IMR-90 (cell line): Measurements from ENCODE around the gene RBMS3. TPM values are rescaled to one million over a fixed set of nuclear protein-coding genes. Genes with fewer than 3 reads are reported as not detected.

Experiments
- ATAC-seq: fragments of 200-7000 bp; cut with Tn5 transposase; 2 replicates; pipeline ENCODE4 v1.9.1; 2020; ENCODE audit warnings: low read depth, mild to moderate bottlenecking, moderate library complexity
- BruUV-seq: library from RNA; stranded (reverse); fragments of 400-500 nt; replicated peaks from 2 replicates; lab custom pipeline; 2021; lab: Mats Ljungman, UMichigan
- CTCF ChIA-PET: fragments of 300-600 bp; formaldehyde crosslinking; extraction: SDS; loops from one replicate; lab custom pipeline; 2021; ENCODE audit warnings: antibody characterized with exemption; lab: Yijun Ruan, JAX
- POLR2A ChIA-PET: fragments of 300-600 bp; sonication (Branson Sonifier 250); formaldehyde crosslinking; loops from one replicate; lab custom pipeline; 2022; ENCODE audit warnings: antibody characterized with exemption; ENCODE audit not compliant: unreplicated experiment; lab: Charles Lee
- DNase-seq: peaks from one replicate; pipeline ENCODE4 v3.0.0; 2013
- H2AFZ ChIP-seq: replicated peaks from 2 replicates; pipeline ENCODE3; 2013; ENCODE audit warnings: low read length, mild to moderate bottlenecking; ENCODE audit not compliant: poor library complexity
- H2AK5ac ChIP-seq: 2 replicates; pipeline ENCODE4 v1.6.1; 2013; ENCODE audit warnings: low read depth, low read length, inconsistent platforms
- H2AK9ac ChIP-seq: replicated peaks from 2 replicates; pipeline ENCODE3; 2013; ENCODE audit warnings: mild to moderate bottlenecking, low read depth, low read length, moderate library complexity; ENCODE audit not compliant: poor library complexity
- H2BK120ac ChIP-seq: 2 replicates; pipeline ENCODE4 v1.6.1; 2013; ENCODE audit warnings: low read depth, low read length, inconsistent platforms
- H2BK15ac ChIP-seq: 3 replicates; pipeline ENCODE4 v1.6.1; 2013; ENCODE audit warnings: low read depth, low read length, inconsistent platforms
- H2BK20ac ChIP-seq: 2 replicates; pipeline ENCODE4 v1.6.1; 2013; ENCODE audit warnings: low read depth, mild to moderate bottlenecking, inconsistent platforms, low read length, moderate library complexity
- H2BK5ac ChIP-seq: 2 replicates; pipeline ENCODE4 v1.6.1; 2013; ENCODE audit warnings: mild to moderate bottlenecking, low read depth, low read length, inconsistent platforms; ENCODE audit not compliant: poor library complexity, severe bottlenecking
- H3K14ac ChIP-seq: replicated peaks from 2 replicates; pipeline ENCODE4 v1.6.1; 2013; ENCODE audit warnings: low read depth, low read length, inconsistent platforms
- H3K18ac ChIP-seq: 2 replicates; pipeline ENCODE4 v1.6.1; 2013; ENCODE audit warnings: low read depth, low read length, control low read depth
- H3K23ac ChIP-seq: 2 replicates; pipeline ENCODE4 v1.6.1; 2013; ENCODE audit warnings: low read depth, low read length, inconsistent platforms
- H3K27ac ChIP-seq: 2 replicates; pipeline ENCODE4 v1.5.1; 2013; ENCODE audit warnings: mild to moderate bottlenecking, control low read depth, low read length; ENCODE audit not compliant: insufficient read depth
- H3K27me3 ChIP-seq: 2 replicates; pipeline ENCODE4 v1.6.1; 2013; ENCODE audit warnings: low read length; ENCODE audit not compliant: control insufficient read depth, insufficient read depth
- H3K36me3 ChIP-seq: 2 replicates; pipeline ENCODE4 v1.6.1; 2013; ENCODE audit warnings: low read length, mixed read lengths; ENCODE audit not compliant: control insufficient read depth, insufficient read depth
- H3K4ac ChIP-seq: 2 replicates; pipeline ENCODE4 v1.6.1; 2013; ENCODE audit warnings: low read depth, low read length, inconsistent platforms
- H3K4me1 ChIP-seq: 2 replicates; pipeline ENCODE4 v1.6.1; 2013; ENCODE audit warnings: low read length, mixed read lengths; ENCODE audit not compliant: control insufficient read depth, insufficient read depth
- H3K4me2 ChIP-seq: 2 replicates; pipeline ENCODE4 v1.6.1; 2013; ENCODE audit warnings: low read depth, mild to moderate bottlenecking, control low read depth, low read length, moderate library complexity
- H3K4me3 ChIP-seq: 2 replicates; pipeline ENCODE4 v1.5.1; 2013; ENCODE audit warnings: low read depth, mild to moderate bottlenecking, control low read depth, low read length, moderate library complexity; ENCODE audit not compliant: insufficient read depth
- H3K56ac ChIP-seq: 2 replicates; pipeline ENCODE4 v1.6.1; 2013; ENCODE audit warnings: low read length, inconsistent platforms; ENCODE audit not compliant: insufficient read depth; ENCODE audit errors: extremely low read depth
- H3K79me1 ChIP-seq, 2 experiments: 2 replicates each; pipeline ENCODE4 v1.6.1; 2013; ENCODE audit warnings: low read length in 2 of 2, inconsistent platforms in 1 of 2, low read depth in 1 of 2
- H3K9ac ChIP-seq: 2 replicates; pipeline ENCODE4 v1.6.1; 2013; ENCODE audit warnings: low read depth, low read length, control low read depth
- H3K9me1 ChIP-seq: 2 replicates; pipeline ENCODE4 v1.6.1; 2013; ENCODE audit warnings: low read length, inconsistent platforms; ENCODE audit not compliant: insufficient read depth
- H3K9me3 ChIP-seq: 2 replicates; pipeline ENCODE4 v1.6.1; 2013; ENCODE audit warnings: low read length; ENCODE audit not compliant: control insufficient read depth, insufficient read depth
- H4K20me1 ChIP-seq: 2 replicates; pipeline ENCODE4 v1.6.1; 2013; ENCODE audit warnings: low read length, inconsistent platforms; ENCODE audit not compliant: insufficient read depth
- H4K5ac ChIP-seq: 2 replicates; pipeline ENCODE4 v1.6.1; 2013; ENCODE audit warnings: mild to moderate bottlenecking, low read depth, low read length, control low read depth
- H4K8ac ChIP-seq, 2 experiments: 2 replicates each; pipeline ENCODE4 v1.6.1; 2013; ENCODE audit warnings: low read depth in 2 of 2, low read length in 2 of 2, control low read depth in 1 of 2, inconsistent platforms in 1 of 2
- H4K91ac ChIP-seq: 2 replicates; pipeline ENCODE4 v1.6.1; 2013; ENCODE audit warnings: low read depth, low read length, inconsistent platforms; ENCODE audit not compliant: insufficient read depth
- MAFK ChIP-seq: IDR thresholded peaks from 2 replicates; pipeline ENCODE4 v1.6.1; 2012; ENCODE audit warnings: low read depth, low read length, improper control_type of control experiment
- POLR2A ChIP-seq: IDR thresholded peaks from 2 replicates; pipeline ENCODE4 v1.6.1; 2012; ENCODE audit warnings: mild to moderate bottlenecking, low read depth, low read length
- RAD21 ChIP-seq: IDR thresholded peaks from 2 replicates; pipeline ENCODE4 v1.6.1; 2012; ENCODE audit warnings: low read length, improper control_type of control experiment
- RCOR1 ChIP-seq: IDR thresholded peaks from 2 replicates; pipeline ENCODE4 v1.6.1; 2012; ENCODE audit warnings: mild to moderate bottlenecking, low read length, improper control_type of control experiment; ENCODE audit not compliant: insufficient replicate concordance
- SMC3 ChIP-seq: fragments of 150-350 bp; IDR thresholded peaks from 2 replicates; pipeline ENCODE4 v1.6.1; 2016; ENCODE audit warnings: low read depth, mild to moderate bottlenecking, antibody characterized with exemption, low read length, moderate library complexity
- WGBS, 2 experiments: methylation state at CpG; one replicate each; pipeline versions ENCODE4 v1.1.5 to v1.1.7; 2013; ENCODE audit warnings: missing lambda C conversion rate in 2 of 2; ENCODE audit not compliant: insufficient read length in 1 of 2; ENCODE audit errors: extremely low coverage in 2 of 2; 5-methylcytosine and 5-hydroxymethylcytosine counted together
- dilution Hi-C: fragments of 300-500 bp; cut with HindIII; formaldehyde crosslinking; loops from one replicate; pipeline ENCODE4 v1.14.3; 2018; ENCODE audit warnings: low sequenced_read_pairs; ENCODE audit not compliant: unreplicated experiment
- in situ Hi-C: fragments of 300-500 bp; cut with MboI; formaldehyde crosslinking; loops from 3 replicates; pipeline ENCODE4 v1.14.3; 2019; ENCODE audit warnings: low sequenced_read_pairs, inconsistent platforms, mixed read lengths
- intact Hi-C: fragments of 100-400 bp; cut with micrococcal nuclease; formaldehyde crosslinking; loops from 2 replicates; pipeline ENCODE4 v1.10.0; 2022
- polyA plus RNA-seq, 3 experiments: library from polyadenylated mRNA; depleted of rRNA; stranded (reverse); fragments of >200 nt; gene quantifications; 2 replicates each; pipeline ENCODE4 v1.2.3, GENCODE V29; 2012; ENCODE audit warnings: low replicate concordance in 1 of 3
- total RNA-seq: library from RNA; depleted of rRNA; stranded (reverse); fragments of >200 nt; gene quantifications from 2 replicates; pipeline ENCODE4 v1.2.3, GENCODE V29; 2012
- TF ChIP-seq, protein P1 (sequence below): fragments of 150-350 bp; IDR thresholded peaks from 2 replicates; pipeline ENCODE4 v1.6.1; 2017; ENCODE audit warnings: mild to moderate bottlenecking, antibody characterized with exemption, low read length, low read depth

The RBMS3 gene
- total and polyA plus RNA-seq, 2 of the 4 experiments (the other 2 are of a cell fraction): 15.2 to 127 TPM

DNA sequence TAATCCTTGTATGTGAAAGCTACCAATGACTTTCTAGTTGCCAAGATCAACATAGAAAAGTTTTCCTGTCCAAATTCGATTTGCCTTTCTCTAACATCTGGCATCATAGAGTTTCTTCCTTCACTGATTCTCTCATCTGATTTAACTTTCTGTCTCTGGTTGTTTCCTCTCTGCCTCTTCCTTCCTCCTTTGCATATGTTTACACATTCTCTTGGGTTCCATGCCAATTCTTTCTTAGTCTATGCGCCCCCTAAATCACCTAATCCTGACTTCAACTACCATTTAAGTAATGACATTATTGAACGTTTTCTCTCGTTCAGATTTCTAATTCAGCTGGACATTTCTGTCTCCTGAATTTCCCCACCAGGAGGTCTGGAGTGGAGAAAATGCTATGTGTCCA, 763.6 kb downstream of the RBMS3 start:
- Histone ChIP-seq H3K9me1 (no peaks in the 10 kb centered on the region), H2BK15ac (no peak overlapping the region), H2BK5ac (no peak overlapping the region), H3K4ac (no peak overlapping the region), H4K8ac (no peak overlapping the region), H2BK20ac (no peak overlapping the region), H3K27ac (no peak overlapping the region), H2BK120ac (no peak overlapping the region), H3K23ac (no peak overlapping the region), H2AK5ac (no peak overlapping the region), H3K4me1 (no peaks in the 10 kb centered on the region), H2AFZ (no peak overlapping the region), H3K4me3 (no peak overlapping the region), H2AK9ac (no peak overlapping the region), H4K20me1 (no peaks in the 10 kb centered on the region), H3K4me2 (no peak overlapping the region), H3K9me3 (no peaks in the 10 kb centered on the region), H3K36me3 (no peaks in the 10 kb centered on the region), H3K56ac (no peak overlapping the region), H3K18ac (no peak overlapping the region), H3K14ac (no peak overlapping the region), H3K79me1 (no peaks in the 10 kb centered on the region), H4K91ac (no peak overlapping the region), H3K9ac (no peak overlapping the region), H3K27me3 (no peaks in the 10 kb centered on the region; the same call in 1 of the 2 replicates), H4K5ac (no peak overlapping the region)
- DNase-seq (no peak), ATAC-seq (no peak)
- CTCF ChIA-PET: interaction anchor here (1.0 to 2.8 kb wide), 2 partner anchors 154 to 649 kb away, joined by 3 to 16 read pairs; no protein-coding TSS in a partner anchor
- intact Hi-C loops: loop anchor here (5.0 to 10.0 kb wide), 2 partner anchors 270 to 1088 kb away; no protein-coding TSS in a partner anchor
- in situ Hi-C loops: loop anchor here (5.0 to 25.0 kb wide), 2 partner anchors 708 to 1093 kb away; no protein-coding TSS in a partner anchor
- no TSS peak for BruUV-seq
- WGBS, 2 experiments: 50% methylated on average over 1 of the region's 4 CpGs; no CpG with 5 or more reads in 1 of the 2 experiments
- dilution Hi-C loops: no loop called here
- TF ChIP-seq RAD21: no peak
- TF ChIP-seq RCOR1: no peak
- TF ChIP-seq POLR2A: no peak
- TF ChIP-seq MAFK: no peak
- TF ChIP-seq SMC3: no peak
- TF ChIP-seq, protein P1, sequence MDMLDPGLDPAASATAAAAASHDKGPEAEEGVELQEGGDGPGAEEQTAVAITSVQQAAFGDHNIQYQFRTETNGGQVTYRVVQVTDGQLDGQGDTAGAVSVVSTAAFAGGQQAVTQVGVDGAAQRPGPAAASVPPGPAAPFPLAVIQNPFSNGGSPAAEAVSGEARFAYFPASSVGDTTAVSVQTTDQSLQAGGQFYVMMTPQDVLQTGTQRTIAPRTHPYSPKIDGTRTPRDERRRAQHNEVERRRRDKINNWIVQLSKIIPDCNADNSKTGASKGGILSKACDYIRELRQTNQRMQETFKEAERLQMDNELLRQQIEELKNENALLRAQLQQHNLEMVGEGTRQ: no peak
- POLR2A ChIA-PET: no interaction called here
